ENCODE data around the gene JAG1. TPM values are rescaled to one million over a fixed set of nuclear protein-coding genes. Genes with fewer than 3 reads are reported as not detected.

The JAG1 gene
- total and polyA plus RNA-seq, 3 donors from 2014 or later: 17.4 to 30.6 (median 24.7) TPM

- no peaks in the 10 kb centered on the region for H3K4me1 ChIP-seq
- no peaks in the 10 kb centered on the region for H3K9me3 ChIP-seq
- TF ChIP-seq CTCF (IDR thresholded peaks at IDR 0.05): no peak
- no peak for TF ChIP-seq POLR2A (IDR thresholded peaks at IDR 0.05)
- H3K27ac ChIP-seq: no peak overlapping the region
- no peak for DNase-seq
- intact Hi-C loops (cut with DNase I; ENCODE audit: low total_unique reads): no loop called here
- 79 to 81% methylated on average over 10 to 14 of the region's 14 CpGs for WGBS, 2 donors
- H3K27me3 ChIP-seq: no peaks in the 10 kb centered on the region
- no peak overlapping the region for H3K4me3 ChIP-seq
- no peaks in the 10 kb centered on the region for H3K36me3 ChIP-seq (ENCODE audit: low read depth, missing control alignments)
Observed at GRCh38 chr20:10644458-10645204, 29.2 kb downstream of the JAG1 start.

GRCh38 chr20:10643560-10643873, 30.3 kb downstream of the JAG1 start:
- 93 to 96% methylated on average over 5 to 7 of the region's 7 CpGs for WGBS, 2 donors
- intact Hi-C loops (cut with DNase I; ENCODE audit: low total_unique reads): no loop called here
- no peaks in the 10 kb centered on the region for H3K36me3 ChIP-seq (ENCODE audit: low read depth, missing control alignments)
- TF ChIP-seq POLR2A (IDR thresholded peaks at IDR 0.05) (no peak), CTCF (IDR thresholded peaks at IDR 0.05) (no peak)
- H3K4me1 ChIP-seq: no peaks in the 10 kb centered on the region
- no peak overlapping the region for H3K4me3 ChIP-seq
- no peak overlapping the region for H3K27ac ChIP-seq
- H3K9me3 ChIP-seq: no peaks in the 10 kb centered on the region
- H3K27me3 ChIP-seq: no peaks in the 10 kb centered on the region
- DNase-seq: no peak

- Histone ChIP-seq H3K36me3 (ENCODE audit: low read depth, missing control alignments) (no peaks in the 10 kb centered on the region), H3K9me3 (no peaks in the 10 kb centered on the region), H3K27me3 (no peaks in the 10 kb centered on the region), H3K4me1 (no peaks in the 10 kb centered on the region), H3K27ac (no peak overlapping the region), H3K4me3 (no peak overlapping the region)
- WGBS, 2 donors: 66 to 70% methylated on average over 4 of the region's 4 CpGs
- intact Hi-C loops (cut with DNase I; ENCODE audit: low total_unique reads): no loop called here
- no peak for DNase-seq
- TF ChIP-seq CTCF (IDR thresholded peaks at IDR 0.05): no peak
- no peak for TF ChIP-seq POLR2A (IDR thresholded peaks at IDR 0.05)
Observed at GRCh38 chr20:10642856-10643559, 30.8 kb downstream of the JAG1 start.

GRCh38 chr20:10641893-10642292, 31.9 kb downstream of the JAG1 start:
- WGBS, 2 donors: 95 to 96% methylated on average over 7 of the region's 7 CpGs
- Histone ChIP-seq H3K36me3 (ENCODE audit: low read depth, missing control alignments) (no peaks in the 10 kb centered on the region), H3K27me3 (no peaks in the 10 kb centered on the region), H3K4me1 (peaks cover 4% of the 10 kb centered on the region), H3K27ac (no peak overlapping the region), H3K9me3 (no peaks in the 10 kb centered on the region), H3K4me3 (no peak overlapping the region)
- no peak for DNase-seq
- no peak for TF ChIP-seq CTCF (IDR thresholded peaks at IDR 0.05)
- TF ChIP-seq POLR2A (IDR thresholded peaks at IDR 0.05): no peak
- intact Hi-C loops (cut with DNase I; ENCODE audit: low total_unique reads): no loop called here

Measured in testis (tissue), 3 donors.